Endothelial cell of umbilical vein (primary cell): ENCODE results near the gene LMO7. TPM values are rescaled to one million over a fixed set of nuclear protein-coding genes. Genes with fewer than 3 reads are reported as not detected.

ENCODE experiments used
- BruUV-seq: library from RNA; stranded (reverse); fragments of 400-500 nt; replicated peaks from 2 replicates; lab custom pipeline; 2021; lab: Mats Ljungman, UMichigan
- CTCF ChIA-PET: fragments of 300-600, 350-600 bp; sonication (Branson Sonifier 250); formaldehyde crosslinking; loops from one replicate; lab custom pipeline; 2021; ENCODE audit warnings: antibody characterized with exemption, inconsistent platforms; lab: Charles Lee
- POLR2A ChIA-PET: fragments of 300-600, 350-600 bp; sonication (Branson Sonifier 250); formaldehyde crosslinking; loops from one replicate; lab custom pipeline; 2021; ENCODE audit warnings: antibody characterized with exemption, inconsistent platforms; lab: Charles Lee
- DNase-seq: peaks from one replicate; pipeline ENCODE4 v3.0.0-alpha.2; 2011; ENCODE audit warnings: low read depth, low spot score
- FAIRE-seq: peaks from 2 replicates; lab custom pipeline; 2011; peaks lifted over from hg19 to GRCh38; lab: Jason Lieb, UNC
- H2AFZ ChIP-seq: 2 replicates; pipeline ENCODE4 v1.6.0; 2012; ENCODE audit warnings: low read depth, low read length, control low read depth, inconsistent platforms
- H3K27ac ChIP-seq: 2 replicates; pipeline ENCODE4 v1.5.1; 2011; ENCODE audit warnings: low read depth, mild to moderate bottlenecking, control low read depth, low read length, moderate library complexity; ENCODE audit not compliant: insufficient read depth
- H3K27me3 ChIP-seq, 2 experiments: 2 replicates each; pipeline versions ENCODE4 v1.6.0 to v1.6.1; 2011; ENCODE audit warnings: low read length in 2 of 2, mixed read lengths in 1 of 2; ENCODE audit not compliant: control insufficient read depth in 2 of 2, insufficient read depth in 2 of 2
- H3K36me3 ChIP-seq, 2 experiments: 2 replicates in 1 of 2; 3 replicates in 1 of 2; pipeline ENCODE4 v1.5.1; 2011; ENCODE audit warnings: low read length in 2 of 2, mild to moderate bottlenecking in 1 of 2, moderate library complexity in 1 of 2; ENCODE audit not compliant: control insufficient read depth in 2 of 2, insufficient read depth in 2 of 2; ENCODE audit errors: extremely low read depth in 1 of 2
- H3K4me1 ChIP-seq: 3 replicates; pipeline ENCODE4 v1.5.1; 2011; ENCODE audit warnings: mild to moderate bottlenecking, low read length; ENCODE audit not compliant: control insufficient read depth, insufficient read depth; ENCODE audit errors: extremely low read depth
- H3K4me2 ChIP-seq: 2 replicates; pipeline ENCODE4 v1.6.1; 2011; ENCODE audit warnings: low read length, control low read depth, mixed read lengths; ENCODE audit not compliant: insufficient read depth
- H3K4me3 ChIP-seq, 3 experiments: fragments of 200-600 bp in 1 of 3; sonication (generic), shearing (Covaris generic) in 1 of 3; replicated peaks in 1 of 3; 2 replicates each; pipeline ENCODE4 v1.5.1; 2011 to 2016; ENCODE audit warnings: control low read depth in 3 of 3, low read length in 3 of 3, mild to moderate bottlenecking in 2 of 3, inconsistent platforms in 1 of 3, low read depth in 1 of 3, moderate library complexity in 1 of 3; ENCODE audit not compliant: insufficient read depth in 1 of 3
- H3K79me2 ChIP-seq: 2 replicates; pipeline ENCODE4 v1.6.0; 2012; ENCODE audit warnings: low read length, inconsistent platforms; ENCODE audit not compliant: control insufficient read depth, insufficient read depth
- H3K9ac ChIP-seq: replicated peaks from 2 replicates; pipeline ENCODE3; 2011; ENCODE audit warnings: low read length, control low read depth; ENCODE audit not compliant: insufficient read depth; ENCODE audit errors: extremely low read depth
- H3K9me1 ChIP-seq: replicated peaks from 3 replicates; pipeline ENCODE4 v1.6.0; 2011; ENCODE audit warnings: mild to moderate bottlenecking, low read length; ENCODE audit not compliant: control insufficient read depth, insufficient read depth; ENCODE audit errors: extremely low read depth
- H3K9me3 ChIP-seq: replicated peaks from 2 replicates; pipeline ENCODE4 v1.5.1; 2012; ENCODE audit warnings: low read length, inconsistent platforms; ENCODE audit not compliant: control insufficient read depth, insufficient read depth
- H4K20me1 ChIP-seq: replicated peaks from 2 replicates; pipeline ENCODE3; 2011; ENCODE audit warnings: mild to moderate bottlenecking, low read length; ENCODE audit not compliant: control insufficient read depth, insufficient read depth; ENCODE audit errors: extremely low read depth
- CTCF ChIP-seq, 2 donors: IDR thresholded peaks; 1 replicate in 1 of 2; 2 replicates in 1 of 2; pipeline ENCODE4 v1.5.1; 2011; ENCODE audit warnings: low read length in 2 of 2, mild to moderate bottlenecking in 2 of 2, moderate library complexity in 2 of 2, control low read depth in 1 of 2, inconsistent platforms in 1 of 2, low read depth in 1 of 2; ENCODE audit not compliant: insufficient read depth in 1 of 2; ENCODE audit errors: extremely low read depth in 1 of 2
- EZH2 ChIP-seq: IDR thresholded peaks from 2 replicates; pipeline ENCODE4 v1.6.1; 2012; ENCODE audit warnings: borderline replicate concordance, low read depth, mild to moderate bottlenecking, moderate library complexity, low read length, inconsistent platforms; ENCODE audit not compliant: severe bottlenecking
- FOS ChIP-seq: IDR thresholded peaks from 2 replicates; pipeline ENCODE4 v1.6.1; 2011; ENCODE audit warnings: mild to moderate bottlenecking, low read length, moderate library complexity, borderline replicate concordance; ENCODE audit not compliant: insufficient read depth
- GATA2 ChIP-seq: IDR thresholded peaks from 2 replicates; pipeline ENCODE4 v1.7.0; 2011; ENCODE audit warnings: low read depth, mild to moderate bottlenecking, moderate library complexity, mixed read lengths, low read length; ENCODE audit not compliant: insufficient read length, insufficient read depth
- JUN ChIP-seq: IDR thresholded peaks from 2 replicates; pipeline ENCODE4 v1.6.1; 2011; ENCODE audit warnings: borderline replicate concordance, low read depth; ENCODE audit not compliant: insufficient read length, insufficient read depth
- MAX ChIP-seq: IDR thresholded peaks from 2 replicates; pipeline ENCODE4 v1.6.1; 2011; ENCODE audit not compliant: insufficient read depth, insufficient read length
- MYC ChIP-seq: IDR thresholded peaks from one replicate; pipeline ENCODE4 v1.6.1; 2011; ENCODE audit warnings: mild to moderate bottlenecking, low read depth, low read length
- POLR2A ChIP-seq: IDR thresholded peaks from 2 replicates; pipeline ENCODE4 v1.6.1; 2012; ENCODE audit warnings: low read depth, mild to moderate bottlenecking, control low read depth, low read length
- POLR2AphosphoS5 ChIP-seq: IDR thresholded peaks from 2 replicates; pipeline ENCODE4 v1.6.1; 2012; ENCODE audit warnings: low read depth, mild to moderate bottlenecking, control low read depth, low read length, moderate library complexity; ENCODE audit not compliant: insufficient read depth
- dilution Hi-C: fragments of 300-500 bp; cut with MboI; formaldehyde crosslinking; loops from one replicate; pipeline ENCODE4 v1.15.0; 2019; ENCODE audit warnings: low sequenced_read_pairs; ENCODE audit not compliant: extremely low pct_ligation_motif_present
- intact Hi-C: fragments of 100-400 bp; cut with micrococcal nuclease; formaldehyde crosslinking; loops from one replicate; pipeline ENCODE4 v1.10.0; 2022
- polyA plus RNA-seq, 4 experiments: library from polyadenylated mRNA; depleted of rRNA in 3 of 4; stranded (reverse) in 3 of 4; unstranded in 1 of 4; fragments of >200 nt; gene quantifications; 2 replicates each; pipeline versions ENCODE4 v1.2.1 to v1.2.3, GENCODE V29; 2011 to 2012; ENCODE audit warnings: missing spikeins in 1 of 4
- total RNA-seq: library from RNA; stranded (reverse); gene quantifications from 2 replicates; pipeline ENCODE4 v1.2.3, GENCODE V29; 2021

LMO7 gene
- total and polyA plus RNA-seq, 2 donors (not counting 3 experiments of a cell fraction or from before 2014, with no cell fraction given): 10.5 to 21.1 TPM

- no peak overlapping the region for H2AFZ ChIP-seq
- no peak overlapping the region for H3K4me3 ChIP-seq
- H3K9me1 ChIP-seq: no peaks in the 10 kb centered on the region
- ChIA-PET POLR2A (no interaction called here), CTCF (interaction anchor here (1.0 to 3.0 kb wide), 3 partner anchors 9 to 165 kb away, joined by 3 to 16 read pairs (median 11); no protein-coding TSS in a partner anchor)
- no peak overlapping the region for H3K27ac ChIP-seq
- FAIRE-seq: no peak
- H3K79me2 ChIP-seq: no peaks in the 10 kb centered on the region
- no peak overlapping the region for H3K4me2 ChIP-seq
- H3K36me3 ChIP-seq: no peaks in the 10 kb centered on the region
- H3K9ac ChIP-seq: no peak overlapping the region
- no peaks in the 10 kb centered on the region for H3K9me3 ChIP-seq
- intact Hi-C loops: no loop called here
- no peaks in the 10 kb centered on the region for H3K27me3 ChIP-seq
- DNase-seq: no peak
- TF ChIP-seq EZH2 (no peak), POLR2AphosphoS5 (no peak), POLR2A (no peak), MYC (no peak), CTCF (IDR thresholded peaks at IDR 0.05; ENCODE audit: extremely low read depth in 1 of 2, insufficient read depth in 1 of 2, low read depth in 1 of 2, low read length in 2 of 2) (no peak), FOS (no peak), MAX (no peak), JUN (no peak), GATA2 (no peak)
- no peaks in the 10 kb centered on the region for H3K4me1 ChIP-seq
- BruUV-seq: no TSS peak
- no peaks in the 10 kb centered on the region for H4K20me1 ChIP-seq
- dilution Hi-C loops: no loop called here
Measured at GRCh38 chr13:75860935-75861334, 224.8 kb downstream of the LMO7 start.
